HepG2 (cell line): ENCODE data around the gene AHCY. TPM values are rescaled to one million over a fixed set of nuclear protein-coding genes. Genes with fewer than 3 reads are reported as not detected.

Experiments used
- ATAC-seq: fragments of 200-7000 bp; cut with Tn5 transposase; 3 replicates; pipeline ENCODE4 v1.9.1; 2020; ENCODE audit warnings: mild to moderate bottlenecking, moderate library complexity
- BruUV-seq: library from RNA; stranded (reverse); fragments of 400-500 nt; replicated peaks from 2 replicates; lab custom pipeline; 2021; lab: Mats Ljungman, UMichigan
- CTCF ChIA-PET: fragments of 300-600 bp; formaldehyde crosslinking; extraction: SDS; loops from one replicate; lab custom pipeline; 2021; ENCODE audit warnings: low total read pairs, inconsistent platforms, low intra/inter-chr PET ratio; lab: Yijun Ruan, JAX
- POLR2A ChIA-PET: fragments of 350-600 bp; sonication (Branson Sonifier 250); formaldehyde crosslinking; loops from one replicate; lab custom pipeline; 2020; ENCODE audit warnings: antibody characterized with exemption, inconsistent platforms; lab: Yijun Ruan, JAX
- DNase-seq: peaks from one replicate; pipeline ENCODE4 v3.0.0-alpha.2; 2015; ENCODE audit warnings: low spot score
- FAIRE-seq: peaks from 3 replicates; lab custom pipeline; 2011; peaks lifted over from hg19 to GRCh38; lab: Jason Lieb, UNC
- H2AFZ ChIP-seq: one replicate; pipeline ENCODE4 v1.6.1; 2011; ENCODE audit warnings: low read length, inconsistent platforms
- H3K27ac ChIP-seq: fragments of 300-600 bp; 3 replicates; pipeline ENCODE4 v1.8.0; 2011; ENCODE audit warnings: mixed run types, mild to moderate bottlenecking, mixed read lengths, low read length, inconsistent platforms; ENCODE audit not compliant: insufficient read depth; ENCODE audit errors: extremely low read length
- H3K27me3 ChIP-seq, 2 experiments: fragments of 200-600 bp in 1 of 2; 2 replicates in 1 of 2; 3 replicates in 1 of 2; pipeline versions ENCODE4 v1.6.0 to v1.8.0; 2011; ENCODE audit warnings: low read length in 2 of 2, mild to moderate bottlenecking in 2 of 2, moderate library complexity in 2 of 2, inconsistent platforms in 1 of 2; ENCODE audit not compliant: insufficient read depth in 2 of 2, control insufficient read depth in 1 of 2
- H3K36me3 ChIP-seq, 2 experiments: fragments of 200-600 bp in 1 of 2; replicated peaks in 1 of 2; 2 replicates in 1 of 2; 3 replicates in 1 of 2; pipeline versions ENCODE4 v1.5.1 to v1.8.0; 2011; ENCODE audit warnings: low read length in 2 of 2, inconsistent platforms in 1 of 2; ENCODE audit not compliant: insufficient read depth in 2 of 2, control insufficient read depth in 1 of 2
- H3K4me1 ChIP-seq: 2 replicates; pipeline ENCODE4 v1.5.1; 2012; ENCODE audit warnings: low read length, inconsistent platforms; ENCODE audit not compliant: insufficient read depth
- H3K4me2 ChIP-seq: 2 replicates; pipeline ENCODE4 v1.6.0; 2011; ENCODE audit warnings: low read depth, low read length, inconsistent platforms
- H3K4me3 ChIP-seq, 3 experiments: fragments of 200-600 bp in 1 of 3; sonication (generic), shearing (Covaris generic) in 1 of 3; replicated peaks in 1 of 3; 2 replicates each; pipeline ENCODE4 v1.5.1; 2011 to 2016; ENCODE audit warnings: low read length in 3 of 3, inconsistent platforms in 2 of 3, low read depth in 2 of 3, mild to moderate bottlenecking in 2 of 3, control low read depth in 1 of 3, mixed read lengths in 1 of 3; ENCODE audit not compliant: insufficient read depth in 1 of 3
- H3K79me2 ChIP-seq: one replicate; pipeline ENCODE4 v1.6.1; 2011; ENCODE audit warnings: low read length, inconsistent platforms; ENCODE audit not compliant: insufficient read depth
- H3K9ac ChIP-seq: 2 replicates; pipeline ENCODE4 v1.6.0; 2011; ENCODE audit warnings: mild to moderate bottlenecking, low read depth, low read length, inconsistent platforms; ENCODE audit not compliant: insufficient read depth
- H3K9me3 ChIP-seq: 2 replicates; pipeline ENCODE4 v1.5.1; 2012; ENCODE audit warnings: mild to moderate bottlenecking, low read length
- H4K20me1 ChIP-seq: 2 replicates; pipeline ENCODE4 v1.6.0; 2011; ENCODE audit warnings: inconsistent platforms, mild to moderate bottlenecking, low read length, moderate library complexity; ENCODE audit not compliant: insufficient read depth
- HNRNPUL1 ChIP-seq: fragments of 200-400 bp; formaldehyde crosslinking; IDR thresholded peaks from 2 replicates; pipeline ENCODE4 v1.6.1; 2017; ENCODE audit warnings: low read depth, mild to moderate bottlenecking, low read length, moderate library complexity
- MYPOP ChIP-seq: sonication (generic); formaldehyde crosslinking; IDR thresholded peaks from 2 replicates; pipeline ENCODE4 v1.8.1; 2023; ENCODE audit warnings: mild to moderate bottlenecking, moderate library complexity, missing genetic modification reagents
- in situ Hi-C: cut with HindIII; loops from 2 replicates; pipeline ENCODE4 v1.10.0; 2017; ENCODE audit warnings: low pct_unique_long_range_greater_than_20kb; ENCODE audit not compliant: extremely low pct_ligation_motif_present
- intact Hi-C: fragments of 100-400 bp; cut with micrococcal nuclease; formaldehyde crosslinking; loops from one replicate; pipeline ENCODE4 v1.10.0; 2022; ENCODE audit not compliant: unreplicated experiment
- polyA plus RNA-seq, 8 experiments: library from polyadenylated mRNA; depleted of rRNA in 3 of 8; stranded (reverse) in 7 of 8; unstranded in 1 of 8; fragments of >200 nt; fragmentation: Illumina TruSeq in 4 of 8; extraction: Trizol in 4 of 8; gene quantifications; 2 replicates each; pipeline versions ENCODE4 v1.2.1 to v1.2.3, GENCODE V29; 2011 to 2016; ENCODE audit warnings: low read depth in 4 of 8, missing spikeins in 1 of 8, mixed read lengths in 1 of 8; ENCODE audit not compliant: insufficient read depth in 1 of 8
- total RNA-seq, 5 experiments: library from RNA; depleted of rRNA; stranded (reverse); fragments of >200 nt; fragmentation: Illumina TruSeq; extraction: Trizol; gene quantifications; 2 replicates each; pipeline ENCODE4 v1.2.3, GENCODE V29; 2016; ENCODE audit warnings: low read depth in 1 of 5
- TF ChIP-seq, protein P1 (sequence below): sonication (generic); formaldehyde crosslinking; IDR thresholded peaks from 2 replicates; pipeline ENCODE4 v1.5.1; 2020; ENCODE audit warnings: missing genetic modification reagents, mild to moderate bottlenecking, borderline replicate concordance

AHCY gene
- total and polyA plus RNA-seq, 2 of the 13 experiments (the other 11 are each of a cell fraction or from before 2014, with no cell fraction given): 407 to 419 TPM

DNA sequence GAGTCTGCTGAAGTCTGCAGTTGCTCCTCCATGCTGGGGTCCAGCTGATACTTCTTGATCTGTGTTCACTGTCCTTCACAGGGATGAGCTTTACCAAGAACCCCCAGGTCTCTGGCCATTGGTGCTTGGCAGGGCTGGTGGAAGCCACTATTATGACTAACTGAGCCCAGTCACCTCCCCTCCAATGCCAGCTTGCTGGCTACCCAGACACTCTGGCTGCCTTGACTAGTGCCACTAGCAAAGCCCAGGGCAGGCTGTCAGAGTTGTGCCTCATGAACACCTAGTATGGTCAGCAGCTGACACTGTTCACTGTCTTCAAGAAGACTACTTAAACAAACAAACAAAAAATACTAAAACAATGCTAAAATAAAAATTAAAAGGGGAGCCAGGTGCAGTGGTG lies 53.1 kb downstream of the AHCY start:
- POLR2A ChIA-PET: no interaction called here
- CTCF ChIA-PET: no interaction called here
- no peaks in the 10 kb centered on the region for H3K79me2 ChIP-seq

More for the DNA sequence above, 53.1 kb downstream of the AHCY start:
- ATAC-seq: 0 out of 3 replicates have a peak, but pooled peaks have one; percentile 16
- Histone ChIP-seq H3K27ac (no peak overlapping the region), H2AFZ (no peak overlapping the region), H3K9ac (no peak overlapping the region), H4K20me1 (no peaks in the 10 kb centered on the region), H3K27me3 (no peaks in the 10 kb centered on the region), H3K9me3 (no peaks in the 10 kb centered on the region), H3K4me3 (no peak overlapping the region), H3K4me2 (no peak overlapping the region), H3K36me3 (no peaks in the 10 kb centered on the region), H3K4me1 (peaks cover 10% of the 10 kb centered on the region)
- TF ChIP-seq MYPOP (CRISPR knock-in tag): 0 out of 2 replicates have a peak, but pooled peaks have one; percentile 21
- TF ChIP-seq, protein P1, sequence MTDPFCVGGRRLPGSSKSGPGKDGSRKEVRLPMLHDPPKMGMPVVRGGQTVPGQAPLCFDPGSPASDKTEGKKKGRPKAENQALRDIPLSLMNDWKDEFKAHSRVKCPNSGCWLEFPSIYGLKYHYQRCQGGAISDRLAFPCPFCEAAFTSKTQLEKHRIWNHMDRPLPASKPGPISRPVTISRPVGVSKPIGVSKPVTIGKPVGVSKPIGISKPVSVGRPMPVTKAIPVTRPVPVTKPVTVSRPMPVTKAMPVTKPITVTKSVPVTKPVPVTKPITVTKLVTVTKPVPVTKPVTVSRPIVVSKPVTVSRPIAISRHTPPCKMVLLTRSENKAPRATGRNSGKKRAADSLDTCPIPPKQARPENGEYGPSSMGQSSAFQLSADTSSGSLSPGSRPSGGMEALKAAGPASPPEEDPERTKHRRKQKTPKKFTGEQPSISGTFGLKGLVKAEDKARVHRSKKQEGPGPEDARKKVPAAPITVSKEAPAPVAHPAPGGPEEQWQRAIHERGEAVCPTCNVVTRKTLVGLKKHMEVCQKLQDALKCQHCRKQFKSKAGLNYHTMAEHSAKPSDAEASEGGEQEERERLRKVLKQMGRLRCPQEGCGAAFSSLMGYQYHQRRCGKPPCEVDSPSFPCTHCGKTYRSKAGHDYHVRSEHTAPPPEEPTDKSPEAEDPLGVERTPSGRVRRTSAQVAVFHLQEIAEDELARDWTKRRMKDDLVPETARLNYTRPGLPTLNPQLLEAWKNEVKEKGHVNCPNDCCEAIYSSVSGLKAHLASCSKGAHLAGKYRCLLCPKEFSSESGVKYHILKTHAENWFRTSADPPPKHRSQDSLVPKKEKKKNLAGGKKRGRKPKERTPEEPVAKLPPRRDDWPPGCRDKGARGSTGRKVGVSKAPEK (CRISPR knock-in tag): no peak
- TF ChIP-seq HNRNPUL1: no peak
- no peak for FAIRE-seq
- no peak for DNase-seq
- no TSS peak for BruUV-seq
- in situ Hi-C loops: no loop called here
- intact Hi-C loops: no loop called here
